ENCODE results near the gene LRRC55.
"Not testable (repeated sequence)": the region's sequence is repeated elsewhere in the genome, so short reads cannot be mapped to it uniquely, and the experiment has no call there.

Gene LRRC55

GRCh38 chr11:57161351-57161750, 20.4 kb upstream of the LRRC55 start:
- H3K36me3 ChIP-seq (ENCODE audit: insufficient read depth, insufficient read length, low read length): no peaks in the 10 kb centered on the region
- peaks cover 3% of the 10 kb centered on the region for H3K4me1 ChIP-seq (ENCODE audit: insufficient read depth, insufficient read length)
- DNase-seq (ENCODE audit: low read depth, low spot score): no peak
- H3K9ac ChIP-seq (ENCODE audit: insufficient read length, low read depth): no peak overlapping the region
- TF ChIP-seq ZNF274 (IDR thresholded peaks at IDR 0.05; ENCODE audit: low read depth, low read length): no peak
- H3K4me3 ChIP-seq (ENCODE audit: insufficient read length, low read depth): no peak overlapping the region
- no peaks in the 10 kb centered on the region for H3K27me3 ChIP-seq (ENCODE audit: insufficient read depth, insufficient read length)
- no peaks in the 10 kb centered on the region for H3K9me3 ChIP-seq (ENCODE audit: insufficient read depth, low read length)

GRCh38 chr11:57162179-57162898, 19.4 kb upstream of the LRRC55 start:
- Histone ChIP-seq H3K36me3 (ENCODE audit: insufficient read depth, insufficient read length, low read length) (no peaks in the 10 kb centered on the region), H3K27me3 (ENCODE audit: insufficient read depth, insufficient read length) (no peaks in the 10 kb centered on the region), H3K9ac (ENCODE audit: insufficient read length, low read depth) (no peak overlapping the region), H3K4me3 (ENCODE audit: insufficient read length, low read depth) (no peak overlapping the region), H3K9me3 (ENCODE audit: insufficient read depth, low read length) (no peaks in the 10 kb centered on the region), H3K4me1 (ENCODE audit: insufficient read depth, insufficient read length) (no peaks in the 10 kb centered on the region)
- no peak for DNase-seq (ENCODE audit: low read depth, low spot score)
- no peak for TF ChIP-seq SUZ12 (IDR thresholded peaks at IDR 0.05; ENCODE audit: extremely low read depth, insufficient read depth, insufficient read length)
- no peak for TF ChIP-seq ZNF274 (IDR thresholded peaks at IDR 0.05; ENCODE audit: low read depth, low read length)
- TF ChIP-seq YY1 (IDR thresholded peaks at IDR 0.05; ENCODE audit: insufficient read depth, insufficient read length): no peak

- no peak for TF ChIP-seq SUZ12 (IDR thresholded peaks at IDR 0.05; ENCODE audit: extremely low read depth, insufficient read depth, insufficient read length)
- no peak for TF ChIP-seq ZNF274 (IDR thresholded peaks at IDR 0.05; ENCODE audit: low read depth, low read length)
- no peak for TF ChIP-seq YY1 (IDR thresholded peaks at IDR 0.05; ENCODE audit: insufficient read depth, insufficient read length)
- H3K27me3 ChIP-seq (ENCODE audit: insufficient read depth, insufficient read length): no peaks in the 10 kb centered on the region
- H3K4me1 ChIP-seq (ENCODE audit: insufficient read depth, insufficient read length): no peaks in the 10 kb centered on the region
- no peaks in the 10 kb centered on the region for H3K9me3 ChIP-seq (ENCODE audit: insufficient read depth, low read length)
- no peak overlapping the region for H3K9ac ChIP-seq (ENCODE audit: insufficient read length, low read depth)
- no peaks in the 10 kb centered on the region for H3K36me3 ChIP-seq (ENCODE audit: insufficient read depth, insufficient read length, low read length)
- no peak overlapping the region for H3K4me3 ChIP-seq (ENCODE audit: insufficient read length, low read depth)
- no peak for DNase-seq (ENCODE audit: low read depth, low spot score)
Observed at GRCh38 chr11:57163160-57163868, 18.4 kb upstream of the LRRC55 start.

DNA sequence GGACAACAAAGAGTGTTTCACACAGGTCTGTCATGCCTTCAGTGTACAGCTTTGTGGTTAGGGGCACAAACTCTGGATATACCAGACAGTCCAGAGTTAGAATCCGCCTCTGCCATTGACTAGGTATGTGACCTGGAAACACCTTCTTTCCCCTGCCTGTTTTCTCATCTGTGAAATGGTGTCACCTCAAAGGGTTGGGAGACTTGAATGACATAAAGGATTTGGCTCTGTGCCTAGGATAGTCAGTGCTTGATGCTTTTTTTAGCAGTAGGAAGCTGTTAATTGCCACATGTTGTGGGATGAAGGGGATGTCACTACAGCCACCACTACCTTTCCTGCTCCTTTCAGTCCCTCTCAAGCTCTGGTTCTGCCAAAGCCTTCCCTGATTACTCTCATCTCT, 17.4 kb upstream of the LRRC55 start:
- no peak for DNase-seq (ENCODE audit: low read depth, low spot score)
- no peak overlapping the region for H3K9ac ChIP-seq (ENCODE audit: insufficient read length, low read depth)
- peaks cover 5% of the 10 kb centered on the region; the same call in 1 of the 2 replicates for H3K9me3 ChIP-seq (ENCODE audit: insufficient read depth, low read length)
- TF ChIP-seq YY1 (IDR thresholded peaks at IDR 0.05; ENCODE audit: insufficient read depth, insufficient read length): no peak
- no peak for TF ChIP-seq SUZ12 (IDR thresholded peaks at IDR 0.05; ENCODE audit: extremely low read depth, insufficient read depth, insufficient read length)
- no peak for TF ChIP-seq ZNF274 (IDR thresholded peaks at IDR 0.05; ENCODE audit: low read depth, low read length)
- H3K4me3 ChIP-seq (ENCODE audit: insufficient read length, low read depth): no peak overlapping the region
- H3K4me1 ChIP-seq (ENCODE audit: insufficient read depth, insufficient read length): no peaks in the 10 kb centered on the region
- H3K27me3 ChIP-seq (ENCODE audit: insufficient read depth, insufficient read length): no peaks in the 10 kb centered on the region
- no peaks in the 10 kb centered on the region for H3K36me3 ChIP-seq (ENCODE audit: insufficient read depth, insufficient read length, low read length)

GRCh38 chr11:57167125-57167846, 14.5 kb upstream of the LRRC55 start:
- Histone ChIP-seq H3K9ac (ENCODE audit: insufficient read length, low read depth) (no peak overlapping the region), H3K27me3 (ENCODE audit: insufficient read depth, insufficient read length) (no peaks in the 10 kb centered on the region), H3K9me3 (ENCODE audit: insufficient read depth, low read length) (peaks cover 14% of the 10 kb centered on the region; the same call in 1 of the 2 replicates), H3K4me3 (ENCODE audit: insufficient read length, low read depth) (no peak overlapping the region), H3K36me3 (ENCODE audit: insufficient read depth, insufficient read length, low read length) (no peaks in the 10 kb centered on the region), H3K4me1 (ENCODE audit: insufficient read depth, insufficient read length) (no peaks in the 10 kb centered on the region)
- TF ChIP-seq ZNF274 (IDR thresholded peaks at IDR 0.05; ENCODE audit: low read depth, low read length) (no peak), SUZ12 (IDR thresholded peaks at IDR 0.05; ENCODE audit: extremely low read depth, insufficient read depth, insufficient read length) (no peak), YY1 (IDR thresholded peaks at IDR 0.05; ENCODE audit: insufficient read depth, insufficient read length) (no peak)
- no peak for DNase-seq (ENCODE audit: low read depth, low spot score)

GRCh38 chr11:57169732-57170313, 11.9 kb upstream of the LRRC55 start:
- H3K27me3 ChIP-seq (ENCODE audit: insufficient read depth, insufficient read length); H3K4me3 ChIP-seq (ENCODE audit: insufficient read length, low read depth); H3K4me1 ChIP-seq (ENCODE audit: insufficient read depth, insufficient read length); H3K36me3 ChIP-seq (ENCODE audit: insufficient read depth, insufficient read length, low read length); H3K9ac ChIP-seq (ENCODE audit: insufficient read length, low read depth); DNase-seq (ENCODE audit: low read depth, low spot score): not testable (repeated sequence)
- H3K9me3 ChIP-seq (ENCODE audit: insufficient read depth, low read length): peaks cover 14% of the 10 kb centered on the region; the same call in 1 of the 2 replicates

GRCh38 chr11:57172031-57172430, 9.7 kb upstream of the LRRC55 start:
- TF ChIP-seq SUZ12 (IDR thresholded peaks at IDR 0.05; ENCODE audit: extremely low read depth, insufficient read depth, insufficient read length) (no peak), ZNF274 (IDR thresholded peaks at IDR 0.05; ENCODE audit: low read depth, low read length) (no peak), YY1 (IDR thresholded peaks at IDR 0.05; ENCODE audit: insufficient read depth, insufficient read length) (no peak)
- no peak for DNase-seq (ENCODE audit: low read depth, low spot score)
- peaks cover 14% of the 10 kb centered on the region; the same call in 1 of the 2 replicates for H3K9me3 ChIP-seq (ENCODE audit: insufficient read depth, low read length)
- no peak overlapping the region for H3K9ac ChIP-seq (ENCODE audit: insufficient read length, low read depth)
- no peaks in the 10 kb centered on the region for H3K27me3 ChIP-seq (ENCODE audit: insufficient read depth, insufficient read length)
- no peaks in the 10 kb centered on the region for H3K4me1 ChIP-seq (ENCODE audit: insufficient read depth, insufficient read length)
- no peaks in the 10 kb centered on the region for H3K36me3 ChIP-seq (ENCODE audit: insufficient read depth, insufficient read length, low read length)
- H3K4me3 ChIP-seq (ENCODE audit: insufficient read length, low read depth): no peak overlapping the region

Data from NT2/D1 (cell line).